ENCODE results near the gene CPNE6.
A peak's percentile ranks its signal among the peaks of the same experiment; 100 is the strongest.

CPNE6 gene

GRCh38 chr14:24115422-24116127, 44.2 kb downstream of the CPNE6 start:
- peak overlapping the region; percentile 79 for H3K4me3 ChIP-seq (ENCODE audit: control insufficient read depth, low read depth, low read length)
- TF ChIP-seq, protein P1, sequence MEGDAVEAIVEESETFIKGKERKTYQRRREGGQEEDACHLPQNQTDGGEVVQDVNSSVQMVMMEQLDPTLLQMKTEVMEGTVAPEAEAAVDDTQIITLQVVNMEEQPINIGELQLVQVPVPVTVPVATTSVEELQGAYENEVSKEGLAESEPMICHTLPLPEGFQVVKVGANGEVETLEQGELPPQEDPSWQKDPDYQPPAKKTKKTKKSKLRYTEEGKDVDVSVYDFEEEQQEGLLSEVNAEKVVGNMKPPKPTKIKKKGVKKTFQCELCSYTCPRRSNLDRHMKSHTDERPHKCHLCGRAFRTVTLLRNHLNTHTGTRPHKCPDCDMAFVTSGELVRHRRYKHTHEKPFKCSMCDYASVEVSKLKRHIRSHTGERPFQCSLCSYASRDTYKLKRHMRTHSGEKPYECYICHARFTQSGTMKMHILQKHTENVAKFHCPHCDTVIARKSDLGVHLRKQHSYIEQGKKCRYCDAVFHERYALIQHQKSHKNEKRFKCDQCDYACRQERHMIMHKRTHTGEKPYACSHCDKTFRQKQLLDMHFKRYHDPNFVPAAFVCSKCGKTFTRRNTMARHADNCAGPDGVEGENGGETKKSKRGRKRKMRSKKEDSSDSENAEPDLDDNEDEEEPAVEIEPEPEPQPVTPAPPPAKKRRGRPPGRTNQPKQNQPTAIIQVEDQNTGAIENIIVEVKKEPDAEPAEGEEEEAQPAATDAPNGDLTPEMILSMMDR (IDR thresholded peaks at IDR 0.05; ENCODE audit: control insufficient read depth, insufficient read depth, low read depth, low read length, missing control alignments), result no peak
- no peak for DNase-seq (ENCODE audit: low read depth)

- H3K4me3 ChIP-seq (ENCODE audit: control insufficient read depth, low read depth, low read length), result no peak overlapping the region; the same call in 1 of the 2 replicates
- DNase-seq (ENCODE audit: low read depth), result no peak
- TF ChIP-seq, protein P1 (IDR thresholded peaks at IDR 0.05; ENCODE audit: control insufficient read depth, insufficient read depth, low read depth, low read length, missing control alignments), result no peak
Observed at GRCh38 chr14:24116128-24116814, 44.9 kb downstream of the CPNE6 start.

GRCh38 chr14:24117179-24117578, 45.8 kb downstream of the CPNE6 start:
- TF ChIP-seq, protein P1 (IDR thresholded peaks at IDR 0.05; ENCODE audit: control insufficient read depth, insufficient read depth, low read depth, low read length, missing control alignments), result no peak
- no peak overlapping the region for H3K4me3 ChIP-seq (ENCODE audit: control insufficient read depth, low read depth, low read length)
- DNase-seq (ENCODE audit: low read depth), result no peak

GRCh38 chr14:24119691-24120090, 48.3 kb downstream of the CPNE6 start:
- H3K4me3 ChIP-seq (ENCODE audit: control insufficient read depth, low read depth, low read length), result no peak overlapping the region
- DNase-seq (ENCODE audit: low read depth), result no peak
- TF ChIP-seq, protein P1 (IDR thresholded peaks at IDR 0.05; ENCODE audit: control insufficient read depth, insufficient read depth, low read depth, low read length, missing control alignments), result no peak

DNA sequence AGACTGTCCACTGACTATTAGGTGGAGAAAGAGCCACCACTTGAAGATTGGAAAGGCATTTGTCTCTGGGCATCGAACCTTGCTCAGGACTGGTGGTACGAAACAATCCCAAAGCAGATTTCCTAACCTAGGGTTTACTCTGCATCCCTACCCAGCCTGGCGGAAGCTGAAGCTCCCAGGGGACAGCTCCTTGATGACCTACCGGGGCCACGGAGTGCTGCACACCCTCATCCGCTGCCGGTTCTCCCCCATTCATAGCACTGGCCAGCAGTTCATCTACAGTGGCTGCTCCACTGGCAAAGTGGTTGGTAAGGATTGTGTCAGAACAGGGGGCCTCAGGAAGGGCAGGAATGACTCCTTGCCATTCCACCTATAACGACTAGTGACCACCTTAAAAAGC, 49.8 kb downstream of the CPNE6 start:
- DNase-seq (ENCODE audit: low read depth), result no peak
- TF ChIP-seq, protein P1 (IDR thresholded peaks at IDR 0.05; ENCODE audit: control insufficient read depth, insufficient read depth, low read depth, low read length, missing control alignments), result no peak
- no peak overlapping the region for H3K4me3 ChIP-seq (ENCODE audit: control insufficient read depth, low read depth, low read length)

DNA sequence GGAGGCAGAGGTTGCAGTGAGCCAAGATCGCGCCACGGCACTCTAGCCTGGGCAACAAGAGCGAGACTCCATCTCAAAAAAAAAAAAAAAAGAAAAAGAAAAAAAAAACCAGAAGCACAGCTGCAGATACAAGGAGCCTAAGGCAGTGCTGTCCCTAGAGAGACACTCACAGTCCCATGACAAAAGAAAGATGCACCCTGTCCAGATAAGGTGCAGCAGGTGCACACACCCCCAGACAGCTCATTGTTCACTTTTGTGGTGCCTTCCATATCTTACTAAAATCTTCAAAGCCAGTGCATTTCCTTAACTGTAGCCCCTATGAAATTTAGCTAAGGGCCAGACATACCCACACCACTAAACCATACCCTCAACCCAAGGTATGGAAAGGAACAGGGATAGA, 51.1 kb downstream of the CPNE6 start:
- DNase-seq (ENCODE audit: low read depth), result no peak
- TF ChIP-seq, protein P1 (IDR thresholded peaks at IDR 0.05; ENCODE audit: control insufficient read depth, insufficient read depth, low read depth, low read length, missing control alignments), result no peak
- no peak overlapping the region for H3K4me3 ChIP-seq (ENCODE audit: control insufficient read depth, low read depth, low read length)

All from AG09309 (cell line).